Measurements from ENCODE around the gene LDLRAD4.
"Not testable (repeated sequence)": the region's sequence is repeated elsewhere in the genome, so short reads cannot be mapped to it uniquely, and the experiment has no call there.

The LDLRAD4 gene

DNA sequence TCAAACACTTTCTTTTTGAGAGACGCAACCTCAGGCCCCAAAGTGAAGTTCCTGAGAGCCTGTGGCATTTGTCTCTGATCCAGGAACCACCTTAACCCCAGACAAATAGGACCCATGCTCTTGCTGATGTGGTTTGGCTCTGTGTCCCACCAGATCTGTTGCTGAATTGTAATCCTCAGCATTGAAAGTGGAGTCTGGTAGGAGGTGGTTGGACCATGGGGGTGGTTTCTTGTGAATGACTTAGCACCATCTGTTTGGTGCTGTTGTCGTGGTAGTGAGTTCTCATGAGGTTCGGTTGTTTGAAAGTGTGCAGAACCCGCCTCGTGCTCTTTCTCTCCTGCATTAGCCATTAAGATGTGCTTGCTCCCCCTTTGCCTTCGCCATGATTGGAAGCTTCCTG is 255.2 kb downstream of the LDLRAD4 start:
- Histone ChIP-seq H3K9ac (no peak overlapping the region), H3K4me3 (IDR thresholded peaks at IDR 0.05; ENCODE audit: insufficient read depth, low read depth, low read length) (no peak overlapping the region), H3K4me1 (ENCODE audit: low read depth, poor library complexity, severe bottlenecking) (no peaks in the 10 kb centered on the region), H2AFZ (ENCODE audit: low read depth) (no peak overlapping the region), H3K27me3 (ENCODE audit: insufficient read depth, low read depth) (no peaks in the 10 kb centered on the region), H3K4me2 (no peak overlapping the region), H3K27ac (no peak overlapping the region), H3K36me3 (ENCODE audit: insufficient read depth) (no peaks in the 10 kb centered on the region), H4K20me1 (ENCODE audit: insufficient read depth) (no peaks in the 10 kb centered on the region), H3K79me2 (ENCODE audit: insufficient read depth, low read depth) (no peaks in the 10 kb centered on the region)
- TF ChIP-seq, protein P1, sequence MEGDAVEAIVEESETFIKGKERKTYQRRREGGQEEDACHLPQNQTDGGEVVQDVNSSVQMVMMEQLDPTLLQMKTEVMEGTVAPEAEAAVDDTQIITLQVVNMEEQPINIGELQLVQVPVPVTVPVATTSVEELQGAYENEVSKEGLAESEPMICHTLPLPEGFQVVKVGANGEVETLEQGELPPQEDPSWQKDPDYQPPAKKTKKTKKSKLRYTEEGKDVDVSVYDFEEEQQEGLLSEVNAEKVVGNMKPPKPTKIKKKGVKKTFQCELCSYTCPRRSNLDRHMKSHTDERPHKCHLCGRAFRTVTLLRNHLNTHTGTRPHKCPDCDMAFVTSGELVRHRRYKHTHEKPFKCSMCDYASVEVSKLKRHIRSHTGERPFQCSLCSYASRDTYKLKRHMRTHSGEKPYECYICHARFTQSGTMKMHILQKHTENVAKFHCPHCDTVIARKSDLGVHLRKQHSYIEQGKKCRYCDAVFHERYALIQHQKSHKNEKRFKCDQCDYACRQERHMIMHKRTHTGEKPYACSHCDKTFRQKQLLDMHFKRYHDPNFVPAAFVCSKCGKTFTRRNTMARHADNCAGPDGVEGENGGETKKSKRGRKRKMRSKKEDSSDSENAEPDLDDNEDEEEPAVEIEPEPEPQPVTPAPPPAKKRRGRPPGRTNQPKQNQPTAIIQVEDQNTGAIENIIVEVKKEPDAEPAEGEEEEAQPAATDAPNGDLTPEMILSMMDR (conservative IDR thresholded peaks at IDR 0.05; ENCODE audit: low read depth, low read length) = no peak

DNA sequence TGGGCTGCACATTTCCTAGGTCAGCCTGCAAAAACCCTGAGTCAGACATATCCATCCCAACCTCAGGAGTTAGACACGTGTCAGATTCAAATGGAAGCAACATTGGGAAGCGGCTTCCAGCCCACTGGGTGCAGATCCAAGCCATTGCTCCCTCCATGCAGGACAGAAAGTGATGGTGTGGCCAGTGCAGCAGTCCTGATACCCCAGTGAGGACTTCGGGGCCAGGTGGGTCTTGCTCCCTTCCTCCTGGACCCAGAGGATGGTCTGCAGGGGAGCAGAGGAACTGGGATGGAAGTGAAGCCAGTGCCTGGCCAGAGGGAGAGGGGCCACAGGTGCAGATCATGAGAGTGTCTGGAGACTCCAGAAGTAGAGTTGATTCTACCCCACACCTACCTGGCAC is 255.8 kb downstream of the LDLRAD4 start:
- Histone ChIP-seq H4K20me1 (ENCODE audit: insufficient read depth) (no peaks in the 10 kb centered on the region), H3K27ac (no peak overlapping the region), H3K36me3 (ENCODE audit: insufficient read depth) (no peaks in the 10 kb centered on the region), H3K79me2 (ENCODE audit: insufficient read depth, low read depth) (no peaks in the 10 kb centered on the region), H2AFZ (ENCODE audit: low read depth) (no peak overlapping the region), H3K9ac (no peak overlapping the region), H3K4me3 (IDR thresholded peaks at IDR 0.05; ENCODE audit: insufficient read depth, low read depth, low read length) (no peak overlapping the region), H3K4me1 (ENCODE audit: low read depth, poor library complexity, severe bottlenecking) (no peaks in the 10 kb centered on the region), H3K4me2 (no peak overlapping the region), H3K27me3 (ENCODE audit: insufficient read depth, low read depth) (no peaks in the 10 kb centered on the region)
- TF ChIP-seq, protein P1 (conservative IDR thresholded peaks at IDR 0.05; ENCODE audit: low read depth, low read length) = no peak

- H3K4me3 ChIP-seq (IDR thresholded peaks at IDR 0.05; ENCODE audit: insufficient read depth, low read depth, low read length) = no peak overlapping the region
- H3K79me2 ChIP-seq (ENCODE audit: insufficient read depth, low read depth) = no peaks in the 10 kb centered on the region
- H3K27ac ChIP-seq = no peak overlapping the region
- no peak overlapping the region for H3K4me2 ChIP-seq
- H3K36me3 ChIP-seq (ENCODE audit: insufficient read depth) = no peaks in the 10 kb centered on the region
- TF ChIP-seq, protein P1 (conservative IDR thresholded peaks at IDR 0.05; ENCODE audit: low read depth, low read length) = no peak
- H4K20me1 ChIP-seq (ENCODE audit: insufficient read depth) = no peaks in the 10 kb centered on the region
- no peak overlapping the region for H3K9ac ChIP-seq
- no peaks in the 10 kb centered on the region for H3K4me1 ChIP-seq (ENCODE audit: low read depth, poor library complexity, severe bottlenecking)
- no peak overlapping the region for H2AFZ ChIP-seq (ENCODE audit: low read depth)
- no peaks in the 10 kb centered on the region for H3K27me3 ChIP-seq (ENCODE audit: insufficient read depth, low read depth)
Measured at GRCh38 chr18:13474907-13475545, 256.5 kb downstream of the LDLRAD4 start.

DNA sequence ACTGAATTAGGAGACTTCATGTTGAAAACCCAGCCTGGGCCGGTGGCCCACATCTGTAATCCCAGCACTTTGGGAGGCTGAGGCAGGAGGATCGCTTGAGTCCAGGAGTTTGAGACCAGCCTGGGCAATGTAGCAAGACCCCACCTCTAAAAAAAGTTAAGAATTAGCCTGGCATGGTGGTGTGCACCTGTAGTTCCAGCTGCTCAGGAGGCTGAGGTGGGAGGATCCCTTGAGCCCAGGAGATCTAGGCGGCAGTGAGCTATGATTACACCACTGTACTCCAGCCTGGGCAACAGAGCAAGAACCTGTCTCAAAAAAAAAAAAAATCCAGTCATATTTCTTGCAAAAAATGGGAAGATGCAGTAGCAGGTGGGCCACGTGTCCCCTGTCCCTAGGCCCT is 257.8 kb downstream of the LDLRAD4 start:
- H3K4me3 ChIP-seq (IDR thresholded peaks at IDR 0.05; ENCODE audit: insufficient read depth, low read depth, low read length); H3K4me1 ChIP-seq (ENCODE audit: low read depth, poor library complexity, severe bottlenecking); H3K27ac ChIP-seq; H3K4me2 ChIP-seq; H2AFZ ChIP-seq (ENCODE audit: low read depth); H3K36me3 ChIP-seq (ENCODE audit: insufficient read depth); H3K27me3 ChIP-seq (ENCODE audit: insufficient read depth, low read depth); H4K20me1 ChIP-seq (ENCODE audit: insufficient read depth); H3K79me2 ChIP-seq (ENCODE audit: insufficient read depth, low read depth); H3K9ac ChIP-seq: not testable (repeated sequence)

DNA sequence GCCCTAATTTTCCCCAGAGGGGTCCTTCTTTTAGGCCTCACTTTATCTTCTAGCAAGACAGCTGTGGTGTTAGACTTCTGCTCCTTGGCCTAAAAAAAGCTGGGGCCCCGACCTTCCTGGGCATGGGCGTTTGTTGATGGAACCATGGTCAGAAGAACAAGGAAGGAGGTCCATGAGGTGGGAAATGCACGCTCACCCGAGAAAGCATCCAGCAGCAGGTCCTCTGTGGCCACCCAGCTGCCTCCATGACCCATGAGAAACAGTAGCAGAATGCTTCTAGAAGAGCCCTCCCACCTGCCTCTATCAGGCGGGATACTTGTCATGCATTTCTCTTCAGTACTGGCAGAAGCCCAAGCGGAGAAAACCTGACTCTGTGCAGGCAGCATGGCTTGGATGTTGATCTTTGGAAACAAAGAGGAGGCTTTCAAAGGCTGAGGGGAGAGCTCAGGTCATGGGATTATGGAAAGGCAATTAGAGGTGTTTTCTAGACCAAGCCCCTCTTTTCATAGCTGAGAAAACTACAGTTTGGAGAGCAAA is 258.7 kb downstream of the LDLRAD4 start:
- H3K4me3 ChIP-seq (IDR thresholded peaks at IDR 0.05; ENCODE audit: insufficient read depth, low read depth, low read length) = no peak overlapping the region
- H3K27ac ChIP-seq = no peak overlapping the region
- TF ChIP-seq, protein P1 (conservative IDR thresholded peaks at IDR 0.05; ENCODE audit: low read depth, low read length) = no peak
- H3K4me2 ChIP-seq = no peak overlapping the region
- no peaks in the 10 kb centered on the region for H3K27me3 ChIP-seq (ENCODE audit: insufficient read depth, low read depth)
- no peaks in the 10 kb centered on the region for H3K4me1 ChIP-seq (ENCODE audit: low read depth, poor library complexity, severe bottlenecking)
- H4K20me1 ChIP-seq (ENCODE audit: insufficient read depth) = no peaks in the 10 kb centered on the region
- no peak overlapping the region for H2AFZ ChIP-seq (ENCODE audit: low read depth)
- no peaks in the 10 kb centered on the region for H3K36me3 ChIP-seq (ENCODE audit: insufficient read depth)
- no peak overlapping the region for H3K9ac ChIP-seq
- H3K79me2 ChIP-seq (ENCODE audit: insufficient read depth, low read depth) = no peaks in the 10 kb centered on the region
